Amygdala (tissue), 56 donors: ENCODE data around the gene LGALS7.
"Not testable (repeated sequence)": the region's sequence is repeated elsewhere in the genome, so short reads cannot be mapped to it uniquely, and the experiment has no call there.

Experiments
- DNase-seq, 56 donors: peaks; one replicate each; lab custom pipeline; 2025; lab: John Stamatoyannopoulos, UW

The LGALS7 gene

GRCh38 chr19:38773469-38774177 is at the start of gene LGALS7:
TSS of gene LGALS7 (minus strand) at chr19:38773517. CDS start at chr19:38773492, 25 bp downstream.
- DNase-seq, result no peak

DNA sequence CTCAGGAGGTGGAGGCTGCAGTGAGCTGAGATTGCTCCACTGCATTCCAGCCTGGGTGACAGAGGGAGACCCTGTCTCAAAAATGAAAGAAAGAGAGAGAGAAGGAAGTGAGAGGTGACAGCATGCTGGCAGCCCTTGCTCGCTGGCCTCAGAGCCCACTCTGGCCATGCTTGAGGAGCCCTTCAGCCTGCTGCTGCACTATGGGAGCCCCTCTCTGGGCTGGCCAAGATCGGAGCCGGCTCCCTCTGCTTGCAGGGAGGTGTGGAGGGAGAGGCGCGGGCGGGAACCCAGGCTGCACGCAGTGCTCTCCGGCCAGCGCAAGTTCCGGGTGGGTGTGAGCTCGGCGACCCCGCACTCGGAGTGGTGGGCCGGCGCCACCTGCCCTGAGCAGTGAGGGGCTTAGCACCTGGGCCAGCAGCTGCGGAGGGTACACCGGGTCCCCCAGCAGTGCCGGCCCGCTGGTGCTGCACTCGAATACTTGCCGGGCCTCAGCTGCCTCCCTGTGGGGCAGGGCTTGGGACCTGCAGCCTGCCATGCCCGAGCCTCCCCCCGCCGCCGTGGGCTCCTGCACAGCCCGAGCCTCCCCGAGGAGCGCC is 48.0 kb upstream of the LGALS7 start:
- DNase-seq, result not testable (repeated sequence)

DNA sequence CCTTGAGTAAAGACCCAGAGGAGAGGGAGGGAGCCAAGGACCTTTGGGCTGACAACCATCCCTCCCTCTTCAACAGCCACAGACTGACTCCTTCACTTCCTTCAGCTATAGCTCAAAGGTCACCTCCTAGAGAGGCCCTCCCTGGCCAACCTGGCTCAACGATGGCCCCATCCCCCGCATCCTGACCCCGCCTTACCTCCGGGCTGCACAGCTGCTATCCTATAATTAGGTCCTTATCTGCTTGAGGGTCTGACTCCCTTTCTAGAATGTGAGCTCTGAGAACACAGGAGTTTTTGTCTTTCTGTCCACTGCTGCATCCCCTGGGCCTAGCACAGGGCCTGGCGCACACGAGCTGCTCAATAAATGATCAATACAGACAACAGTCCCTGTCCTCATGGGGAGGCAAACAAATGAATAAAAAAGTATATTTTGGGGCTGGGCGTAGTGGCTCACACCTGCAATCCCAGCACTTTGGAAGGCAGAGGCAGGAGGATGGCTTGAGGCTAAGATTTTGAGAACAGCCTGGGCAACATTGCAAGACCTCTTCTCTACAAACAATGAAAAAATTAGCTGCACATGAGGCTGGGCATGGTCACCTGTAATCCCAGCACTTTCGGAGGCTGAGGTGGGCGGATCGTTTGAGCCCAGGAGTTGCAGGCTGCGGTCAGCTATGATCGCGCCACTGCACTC is 46.1 kb upstream of the LGALS7 start:
- DNase-seq, result no peak

- DNase-seq, result no peak
Observed at GRCh38 chr19:38817081-38817480, 43.8 kb upstream of the LGALS7 start.

DNA sequence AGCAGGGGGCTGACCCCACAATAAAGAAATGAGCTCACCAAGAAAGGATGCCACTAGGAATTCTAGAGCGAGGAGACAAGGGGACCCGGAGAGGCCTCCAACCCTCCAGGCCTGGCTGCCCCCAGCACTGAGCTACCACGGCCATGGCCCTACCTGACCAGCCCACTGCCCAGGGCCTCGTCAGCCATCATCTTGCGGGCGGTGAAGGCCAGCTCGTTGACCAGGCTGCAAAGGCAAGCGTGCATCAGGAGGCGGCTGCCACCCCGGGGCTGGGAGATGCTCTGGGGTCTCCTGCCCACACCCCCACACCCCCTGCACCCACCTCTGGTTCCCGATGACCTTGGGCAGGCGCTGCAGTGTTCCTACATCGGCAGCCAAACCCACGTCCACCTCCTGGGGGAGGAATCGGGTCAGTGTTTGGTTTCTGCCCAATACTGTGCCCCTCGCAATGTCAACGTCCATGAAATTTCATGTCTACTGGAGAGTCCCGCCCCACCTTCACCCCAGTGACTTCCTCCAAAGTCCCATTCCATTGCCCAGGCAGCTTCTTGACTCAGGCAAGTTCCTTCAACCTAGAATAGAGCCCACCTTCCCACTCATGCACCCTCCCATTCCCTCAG is 42.9 kb upstream of the LGALS7 start:
- DNase-seq, result no peak

DNA sequence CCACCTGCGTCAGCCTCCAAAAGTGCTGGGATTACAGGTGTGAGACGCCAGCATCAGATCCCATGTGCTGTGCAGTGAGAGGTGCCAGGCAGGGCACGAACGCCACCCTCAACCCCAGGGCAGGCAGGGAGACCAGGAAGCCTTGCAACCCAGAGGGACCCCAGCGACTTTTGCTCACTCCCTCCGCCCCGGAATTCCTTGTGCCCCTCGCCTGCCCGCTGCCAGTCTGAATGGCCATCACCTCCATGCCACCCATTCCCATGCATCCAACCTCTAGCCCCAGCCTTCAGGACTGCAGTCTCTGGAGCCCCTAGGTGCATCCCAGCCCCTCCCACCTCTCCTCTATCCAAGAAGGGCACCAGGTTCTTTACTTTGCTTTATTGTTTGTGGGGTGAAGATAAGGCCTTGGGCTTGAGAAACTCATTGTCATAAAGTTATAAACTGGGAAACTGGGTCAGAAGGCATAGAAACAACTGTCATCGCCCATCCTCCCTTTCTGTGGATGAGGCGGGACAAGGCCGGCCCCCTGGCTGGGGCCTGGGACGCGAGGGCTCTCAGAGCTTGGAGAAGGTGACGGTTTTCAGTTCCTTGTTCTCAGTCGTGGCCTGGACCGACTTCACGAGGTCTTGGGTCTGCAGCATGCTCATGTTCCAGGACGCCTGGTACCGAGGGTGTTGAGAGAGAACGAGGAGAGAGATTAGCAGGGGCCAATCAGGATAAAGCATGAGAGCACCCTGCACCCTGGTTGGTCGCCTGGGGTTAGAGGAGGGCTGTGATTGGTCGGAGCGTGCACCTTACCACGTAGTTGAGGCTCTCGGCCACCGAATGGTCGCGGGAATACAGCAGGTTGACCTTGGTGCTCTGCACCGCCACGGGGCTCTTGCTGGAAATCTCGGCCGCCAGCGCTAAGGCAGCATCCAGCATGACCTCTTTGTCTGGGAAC is 42.0 kb upstream of the LGALS7 start:
- peak in 1 of 56 donors; percentile 4 for DNase-seq

DNA sequence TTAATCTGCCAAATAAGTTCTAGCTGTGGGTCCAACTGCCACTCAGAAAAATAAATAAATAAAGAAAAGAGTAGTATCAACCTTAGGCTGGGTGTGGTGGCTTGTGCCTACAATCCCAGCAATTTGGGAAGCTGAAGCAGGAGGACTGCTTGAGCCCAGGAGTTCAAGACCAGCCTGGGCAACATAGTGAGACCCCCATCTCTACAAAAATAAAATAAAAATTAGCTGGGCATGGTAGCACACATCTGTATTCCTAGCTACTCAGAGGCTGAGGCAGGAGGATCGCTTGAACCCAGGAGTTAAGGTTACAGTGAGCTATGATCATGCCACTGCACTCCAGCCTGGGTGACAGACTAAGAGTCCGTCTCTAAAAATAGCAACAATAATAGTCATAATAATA is 40.6 kb upstream of the LGALS7 start:
- not testable (repeated sequence) for DNase-seq

DNA sequence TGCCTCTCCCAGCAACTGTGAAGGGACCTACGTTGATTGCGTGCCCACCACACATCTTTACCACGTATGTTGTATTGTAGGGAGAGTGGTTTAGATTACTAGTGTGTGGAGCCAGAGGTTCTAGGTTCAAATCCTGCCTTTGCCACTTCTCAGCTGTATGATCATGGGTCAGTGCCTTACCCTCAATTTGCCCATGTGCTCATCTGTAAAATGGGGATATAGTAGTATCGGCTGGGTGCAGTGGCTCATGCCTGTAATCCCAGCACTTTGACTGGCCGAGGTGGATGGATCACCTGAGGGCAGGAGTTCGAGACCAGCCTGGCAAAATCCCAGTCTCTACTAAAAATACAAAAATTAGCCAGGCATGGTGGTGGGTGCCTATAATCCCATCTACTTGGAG is 40.0 kb upstream of the LGALS7 start:
- DNase-seq, result no peak

DNA sequence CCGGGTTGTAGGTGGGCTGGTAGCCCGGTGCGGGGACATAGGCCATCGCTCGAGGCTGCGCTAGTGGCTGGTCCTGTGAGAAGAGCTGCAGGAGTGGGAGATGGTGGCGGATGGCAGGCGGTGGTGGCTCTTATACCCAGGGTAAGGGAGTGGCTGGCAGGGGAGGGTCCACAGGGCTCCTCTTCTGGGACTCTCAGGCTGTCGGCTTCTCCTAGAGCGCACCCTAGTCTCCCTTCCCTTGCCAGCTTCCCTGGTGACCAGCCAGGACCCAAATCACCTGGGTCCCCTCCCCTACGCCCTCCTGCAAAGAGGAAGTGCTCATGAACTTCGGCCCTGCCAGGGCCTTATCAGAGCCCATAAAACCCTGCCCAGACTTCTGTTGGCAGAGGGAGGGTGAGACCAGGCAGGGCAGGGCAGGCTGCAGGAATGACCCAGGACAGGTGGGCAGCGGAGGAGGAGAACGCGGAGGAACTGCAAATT is 39.6 kb upstream of the LGALS7 start, which contains the start of gene LGALS4:
TSS of gene LGALS4 (minus strand) at position 105 of the 480 bp plus-strand sequence. CDS start at position 46, 59 bp downstream.
- DNase-seq, result no peak

- no peak for DNase-seq
Observed at GRCh38 chr19:38812009-38812840, 38.9 kb upstream of the LGALS7 start.

DNA sequence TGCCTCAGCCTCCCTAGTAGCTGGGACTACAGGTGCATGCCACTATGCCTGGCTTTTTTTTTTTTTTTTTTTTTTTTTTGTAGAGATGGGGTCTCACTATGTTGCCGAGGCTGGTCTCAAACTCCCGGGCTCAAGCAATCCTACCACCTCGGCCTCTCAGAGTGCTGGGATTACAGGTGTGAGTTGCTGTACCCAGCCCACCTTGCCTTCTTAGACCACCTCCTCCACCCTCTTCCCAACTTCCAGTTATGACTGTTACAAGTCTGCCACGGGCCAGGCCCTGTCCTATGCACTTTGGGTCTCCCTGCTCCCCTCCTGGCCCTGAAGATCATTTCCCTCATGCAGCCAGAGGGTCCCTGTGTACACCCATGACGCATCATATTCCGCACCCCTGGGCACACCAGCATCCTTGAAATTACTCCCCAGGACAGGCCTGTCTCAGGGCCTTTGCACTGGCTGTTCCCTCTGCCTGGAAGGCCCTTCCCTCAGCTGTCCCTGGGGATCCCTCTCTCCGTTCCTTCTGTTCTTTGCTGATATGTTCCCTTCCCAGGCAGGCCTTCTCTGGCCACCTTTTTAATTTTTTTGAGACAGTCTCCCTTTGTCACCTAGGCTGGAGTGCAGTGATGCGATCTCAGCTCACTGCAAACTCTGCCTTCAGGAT is 36.4 kb upstream of the LGALS7 start:
- DNase-seq, result no peak

DNA sequence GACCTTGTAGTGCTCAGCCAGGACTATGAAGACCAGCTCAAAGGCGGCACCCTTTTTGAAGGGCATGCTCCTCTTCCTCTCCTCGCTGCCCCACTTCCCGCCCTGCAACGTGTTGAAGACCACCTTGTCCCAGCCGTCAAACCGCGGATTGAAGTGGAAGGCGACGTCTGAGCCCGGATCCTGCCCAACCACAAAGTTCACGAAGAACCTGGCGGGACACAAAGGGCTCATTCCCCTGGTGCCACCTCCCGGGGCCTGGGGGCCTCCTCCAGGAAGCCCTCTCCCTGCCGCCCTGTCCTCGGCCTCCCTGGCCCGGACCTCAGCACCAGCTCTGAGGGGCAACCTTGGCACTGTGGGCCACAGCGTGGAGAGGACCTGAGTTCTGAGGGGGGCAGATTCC is 35.4 kb upstream of the LGALS7 start:
- DNase-seq, result no peak

DNA sequence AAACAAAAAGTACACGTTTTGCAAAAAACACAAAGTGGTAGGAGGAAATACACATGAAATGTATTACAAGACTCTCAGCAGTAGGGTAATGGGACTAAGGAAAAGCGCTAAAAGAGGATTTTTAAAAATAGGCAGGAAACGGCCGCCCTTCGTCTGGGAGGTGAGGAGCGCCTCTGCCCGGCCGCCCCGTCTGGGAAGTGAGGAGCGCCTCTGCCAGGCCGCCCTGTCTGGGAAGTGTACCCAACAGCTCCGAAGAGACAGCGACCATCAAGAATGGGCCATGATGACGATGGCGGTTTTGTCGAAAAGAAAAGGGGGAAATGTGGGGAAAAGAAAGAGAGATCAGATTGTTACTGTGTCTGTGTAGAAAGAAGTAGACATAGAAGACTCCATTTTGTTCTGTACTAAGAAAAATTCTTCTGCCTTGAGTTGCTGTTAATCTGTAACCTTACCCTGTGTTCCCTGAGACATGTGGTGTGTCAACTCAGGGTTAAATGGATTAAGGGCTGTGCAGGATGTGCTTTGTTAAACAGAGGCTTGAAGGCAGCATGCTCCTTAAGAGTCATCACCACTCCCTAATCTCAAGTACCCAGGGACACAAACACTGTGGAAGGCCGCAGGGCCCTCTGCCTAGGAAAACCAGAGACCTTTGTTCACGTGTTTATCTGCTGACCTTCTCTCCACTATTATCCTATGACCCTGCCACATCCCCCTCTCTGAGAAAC is 34.2 kb upstream of the LGALS7 start:
- not testable (repeated sequence) for DNase-seq

DNA sequence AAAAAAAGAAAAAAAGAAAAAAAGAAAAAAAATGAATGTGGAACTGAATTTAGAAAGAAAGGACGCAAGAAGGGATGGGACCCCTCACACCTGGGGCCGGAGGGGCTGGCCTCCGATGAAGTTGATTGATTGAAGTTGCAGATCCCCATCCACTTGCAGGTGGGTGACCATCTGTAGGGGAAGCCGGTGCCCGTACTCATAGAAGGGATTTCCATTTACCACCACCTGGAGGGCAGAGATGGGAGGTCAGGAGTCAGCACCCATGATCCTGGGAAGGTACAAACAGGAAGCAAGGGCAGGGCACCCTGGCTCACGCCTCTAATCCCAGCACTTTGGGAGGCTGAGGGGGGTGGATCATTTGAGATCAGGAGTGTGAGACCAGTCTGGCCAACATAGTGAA is 33.1 kb upstream of the LGALS7 start:
- no peak for DNase-seq

DNA sequence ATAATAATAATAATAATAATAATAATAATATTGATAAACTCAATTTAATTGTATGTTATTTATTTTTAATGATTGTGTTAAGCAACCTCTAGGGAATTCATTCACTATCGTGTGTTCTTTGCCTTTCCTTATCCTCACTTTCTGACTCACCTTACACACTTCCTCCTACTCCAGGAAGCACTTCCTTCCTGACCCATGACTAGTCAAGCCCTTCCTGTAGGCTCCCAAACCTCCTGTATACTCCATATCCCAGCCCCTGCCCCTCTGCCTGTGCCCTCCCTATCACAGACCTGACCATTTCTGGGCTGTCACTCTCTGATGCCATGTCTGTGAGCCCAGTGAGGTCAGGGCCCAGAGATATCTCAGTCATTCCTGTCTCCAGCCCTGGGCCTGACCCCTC is 31.9 kb upstream of the LGALS7 start:
- DNase-seq, result no peak

DNA sequence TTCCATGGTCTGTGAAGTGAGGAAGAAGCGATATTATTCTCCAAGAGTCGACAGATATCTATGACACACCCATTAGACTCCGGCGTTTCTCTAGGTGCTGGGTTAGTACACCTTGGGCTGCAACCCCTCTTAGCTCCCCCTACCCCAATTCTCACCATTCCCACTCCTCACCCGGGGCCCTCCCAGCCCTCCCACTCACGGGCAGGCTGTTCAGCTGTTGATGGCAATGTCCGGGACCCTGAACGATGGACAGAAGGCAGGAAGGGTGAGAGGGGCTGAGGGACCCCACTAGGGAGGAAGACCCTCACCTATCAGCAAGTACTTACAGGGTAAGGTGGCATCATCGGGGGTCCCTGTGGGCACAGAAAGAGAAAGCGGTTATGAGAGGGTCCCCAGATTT is 30.2 kb upstream of the LGALS7 start:
- no peak for DNase-seq

DNA sequence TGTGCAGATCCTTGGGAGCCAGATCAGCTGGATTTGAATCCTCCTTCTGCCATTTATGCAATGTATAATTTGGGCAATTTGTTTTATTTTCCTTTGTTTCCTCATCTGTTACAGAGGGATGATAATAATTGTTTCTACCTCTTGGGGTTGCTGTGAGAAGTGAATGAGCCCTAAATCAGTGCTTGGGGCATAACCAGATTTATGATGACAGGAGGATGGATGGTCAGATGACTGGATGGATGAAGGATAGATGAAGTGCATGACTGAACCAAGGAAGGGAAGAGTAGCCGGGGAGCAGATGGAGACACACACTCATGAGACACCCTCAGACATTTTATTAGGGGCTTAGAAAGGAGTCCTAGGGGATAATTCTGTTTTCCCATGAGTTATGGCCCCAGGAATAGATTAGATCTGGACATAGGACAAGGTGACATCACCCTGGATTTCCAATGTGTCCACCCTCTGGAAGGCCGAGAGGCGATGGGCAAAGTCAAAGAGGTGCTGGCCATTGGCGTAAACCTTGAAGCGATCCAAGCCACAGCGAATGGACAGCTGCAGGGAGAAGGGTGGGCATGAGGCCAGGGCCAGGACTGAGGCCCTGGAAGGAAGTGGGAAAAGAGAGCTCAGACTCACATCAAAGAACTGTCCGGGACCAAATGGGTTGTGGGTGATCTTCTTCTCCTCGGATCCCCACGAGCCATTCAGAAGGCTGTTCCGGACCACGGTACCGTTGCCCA is 28.2 kb upstream of the LGALS7 start:
- no peak for DNase-seq
